HG03571 (cell line): ENCODE measurements around the gene DNAH12.
"Not testable (repeated sequence)": the region's sequence is repeated elsewhere in the genome, so short reads cannot be mapped to it uniquely, and the experiment has no call there.

Experiments
- ATAC-seq: cut with Tn5 transposase; IDR thresholded peaks from one replicate; pipeline ENCODE4 v1.9.1; 2021; ENCODE audit not compliant: unreplicated experiment

DNAH12 gene

DNA sequence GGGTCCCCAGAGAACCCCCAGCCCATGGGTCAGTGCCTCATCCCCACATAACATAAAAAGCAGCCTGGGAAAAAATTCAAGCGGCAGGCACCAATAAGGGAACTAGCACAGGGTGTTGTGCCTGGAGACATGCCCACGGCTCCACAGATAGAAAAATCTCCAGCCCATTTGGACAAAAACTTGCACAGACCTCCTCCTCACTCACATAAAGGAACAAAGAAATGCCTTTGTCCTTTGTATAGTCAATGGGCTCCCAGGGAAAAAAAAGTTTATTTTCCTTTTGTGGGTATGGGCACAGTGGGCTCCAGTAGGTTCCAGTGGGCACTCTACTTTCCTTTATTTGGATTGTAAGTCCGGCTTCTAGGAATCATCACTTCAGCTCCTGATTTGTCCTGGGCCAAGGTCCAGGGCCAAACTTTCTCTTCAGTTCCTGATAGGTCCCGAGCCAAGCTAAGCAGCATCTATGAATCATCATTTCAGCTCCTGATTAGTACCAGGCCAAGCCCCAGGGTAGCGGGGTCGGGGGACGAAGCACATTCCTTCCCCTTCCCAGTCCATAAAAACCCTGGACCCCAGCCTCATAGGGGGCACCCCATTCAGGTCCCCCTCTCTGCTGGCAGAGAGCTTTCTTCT lies 1.6 kb upstream of the DNAH12 start:
- ATAC-seq = no peak

DNA sequence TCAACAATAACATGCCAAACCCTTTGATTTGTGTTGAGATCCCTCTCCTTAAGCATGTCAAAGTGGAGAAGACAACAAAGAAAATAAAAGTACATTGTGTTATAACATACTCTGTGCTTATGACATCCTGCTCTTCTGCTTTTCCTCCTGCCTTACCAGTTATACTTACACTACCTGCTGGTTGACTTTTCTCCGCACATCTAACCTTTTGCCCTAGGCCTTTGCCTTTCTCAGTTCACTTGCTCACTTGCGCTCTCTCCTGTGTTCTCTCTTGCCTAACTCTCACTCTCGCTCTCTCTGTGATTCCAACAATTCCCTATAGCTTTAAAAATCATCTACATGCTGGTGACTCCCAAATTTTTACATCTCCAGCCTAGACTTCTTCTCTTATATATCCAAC lies 5.7 kb downstream of the DNAH12 start:
- no peak for ATAC-seq

DNA sequence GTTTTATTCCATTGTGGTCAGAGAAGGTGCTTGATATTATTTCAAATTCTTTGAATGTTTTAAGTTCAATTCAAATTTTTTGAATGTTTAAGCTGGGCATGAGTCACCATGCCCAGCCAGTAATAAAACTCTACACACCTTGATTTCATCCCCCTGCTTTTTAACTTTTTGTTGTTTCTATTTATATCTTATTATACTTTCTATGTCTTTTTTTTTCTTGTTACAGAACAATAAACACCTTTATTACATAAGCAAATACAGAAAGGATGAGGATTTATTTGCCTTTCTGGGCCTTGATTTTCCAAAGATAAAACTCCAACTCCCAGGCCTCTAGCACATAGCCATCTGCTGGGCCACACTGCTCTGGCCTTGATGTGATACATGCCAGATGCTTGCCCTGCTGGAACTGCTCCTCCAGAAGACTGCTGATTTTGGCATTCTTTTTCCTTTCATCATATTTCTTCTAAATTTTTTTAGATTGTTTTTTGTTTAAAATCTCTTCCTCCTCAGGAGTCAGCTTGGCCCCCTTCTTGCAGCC lies 14.0 kb downstream of the DNAH12 start:
- no peak for ATAC-seq

DNA sequence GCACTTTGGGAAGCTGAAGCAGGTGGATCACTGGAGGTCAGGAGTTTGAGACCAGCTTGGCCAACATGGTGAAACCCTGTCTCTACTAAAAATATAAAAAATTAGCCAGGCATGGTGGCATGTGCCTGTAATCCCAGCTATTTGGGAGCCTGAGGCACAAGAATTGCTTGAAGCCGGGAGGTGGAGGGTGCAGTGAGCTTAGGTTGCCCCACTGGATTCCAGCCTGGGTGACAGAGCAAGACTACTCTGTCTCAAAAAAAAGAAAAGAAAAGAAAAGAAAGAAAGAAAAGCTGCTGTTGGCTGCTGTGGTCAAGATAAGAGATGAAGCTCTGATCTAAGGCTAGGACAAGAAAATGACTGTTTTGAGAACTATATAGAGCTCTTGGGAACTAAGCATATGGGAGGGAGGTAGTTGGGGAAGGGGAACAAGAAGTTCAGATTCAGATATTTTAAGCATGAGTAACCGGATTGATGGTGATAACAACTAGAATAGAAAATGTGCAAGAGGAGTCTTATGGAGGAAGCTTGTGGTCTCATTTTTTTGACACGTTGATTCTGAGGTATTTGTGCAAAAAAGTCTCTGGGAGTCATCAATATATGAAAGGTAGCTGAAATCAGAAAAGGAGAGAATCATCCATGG lies 25.7 kb downstream of the DNAH12 start:
- no peak for ATAC-seq

DNA sequence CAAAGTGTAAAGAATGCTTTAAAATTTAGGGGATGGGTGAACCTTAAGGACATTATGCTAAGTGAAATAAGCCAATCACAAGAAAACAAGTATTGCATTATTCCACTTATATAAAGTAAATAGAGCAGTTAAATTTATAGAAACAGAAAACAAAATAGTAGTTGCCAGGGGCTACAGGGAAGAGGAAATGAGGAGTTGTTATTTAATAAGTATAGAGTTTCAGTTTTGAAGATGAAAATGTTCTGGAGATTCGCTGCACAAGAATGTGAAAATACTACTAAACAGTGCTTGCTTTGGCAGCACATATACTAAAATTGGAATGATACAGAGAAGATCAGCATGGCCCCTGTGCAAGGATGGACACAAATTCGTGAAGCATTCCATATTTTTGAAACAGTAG lies 32.0 kb downstream of the DNAH12 start:
- no peak for ATAC-seq

DNA sequence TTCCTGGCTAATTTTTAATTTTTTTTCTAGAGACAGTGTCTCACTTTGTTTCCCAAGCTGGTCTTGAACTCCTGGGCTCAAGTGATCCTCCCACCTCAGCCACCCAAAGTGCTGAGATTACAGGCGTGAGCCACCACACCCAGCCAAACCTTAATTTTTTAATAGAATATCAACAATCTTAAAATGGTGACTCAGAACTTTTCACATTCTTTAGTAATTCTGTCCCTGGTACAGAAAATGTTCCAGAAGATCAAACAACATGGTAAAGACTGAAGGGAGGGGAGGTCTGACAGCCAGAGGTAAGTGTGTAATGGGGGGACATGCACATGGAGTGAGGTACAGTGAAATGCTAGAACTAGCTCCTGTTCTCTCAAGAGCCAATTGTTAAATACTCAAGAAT lies 38.2 kb downstream of the DNAH12 start:
- ATAC-seq = no peak

DNA sequence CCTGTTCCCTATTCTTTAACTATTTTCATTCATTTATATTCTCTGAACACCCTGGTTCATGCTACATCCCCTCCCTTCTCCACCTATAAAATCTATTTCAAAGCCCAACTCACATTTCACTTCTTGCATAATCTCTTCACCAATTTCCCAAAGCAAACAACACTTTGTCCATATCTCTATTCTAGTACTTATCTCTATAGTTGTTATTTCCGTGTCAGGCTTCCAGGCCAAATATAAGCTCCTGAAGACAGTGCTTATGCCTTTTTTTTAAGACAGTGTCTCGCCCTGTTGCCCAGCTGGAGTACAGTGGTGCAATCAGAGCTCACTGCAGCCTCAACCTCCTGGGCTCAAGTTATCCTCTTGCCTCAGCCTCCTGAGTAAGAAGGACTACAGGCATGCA lies 43.6 kb downstream of the DNAH12 start:
- ATAC-seq = no peak

DNA sequence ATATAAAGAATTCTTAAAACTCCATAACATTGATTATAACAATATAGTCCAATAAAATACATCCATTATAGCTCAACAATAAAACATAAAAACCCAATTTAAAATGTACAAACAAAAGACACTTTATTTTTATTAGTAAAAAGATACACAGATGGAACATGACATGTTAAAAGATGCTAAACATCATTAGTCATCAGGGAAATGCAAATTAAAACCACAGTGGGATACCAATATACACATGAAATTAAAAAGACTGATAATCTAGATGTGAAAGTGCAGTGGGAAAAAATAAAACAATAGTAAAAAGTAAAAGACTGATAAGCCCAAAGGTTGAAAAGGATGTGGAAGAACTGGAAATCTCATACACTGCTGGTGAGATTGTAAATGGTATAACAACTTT lies 46.2 kb downstream of the DNAH12 start:
- no peak for ATAC-seq

DNA sequence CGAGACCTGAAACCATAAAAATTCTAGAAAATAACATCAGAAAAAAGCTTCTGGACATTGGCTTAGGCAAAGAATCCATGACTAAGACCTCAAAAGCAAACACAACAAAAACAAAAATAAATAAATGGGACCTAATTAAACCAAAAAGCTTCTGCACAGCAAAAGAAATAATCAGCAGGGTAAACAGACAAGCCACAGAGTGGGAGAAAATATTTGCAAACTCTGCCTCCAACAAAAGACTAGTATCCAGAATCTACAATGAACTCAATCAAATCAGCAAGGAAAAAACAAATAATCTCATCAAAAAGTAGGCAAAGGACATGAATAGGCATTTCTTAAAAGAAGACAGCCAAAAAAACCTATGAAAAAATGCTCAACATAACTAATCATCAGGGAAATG lies 59.6 kb downstream of the DNAH12 start:
- ATAC-seq = no peak

DNA sequence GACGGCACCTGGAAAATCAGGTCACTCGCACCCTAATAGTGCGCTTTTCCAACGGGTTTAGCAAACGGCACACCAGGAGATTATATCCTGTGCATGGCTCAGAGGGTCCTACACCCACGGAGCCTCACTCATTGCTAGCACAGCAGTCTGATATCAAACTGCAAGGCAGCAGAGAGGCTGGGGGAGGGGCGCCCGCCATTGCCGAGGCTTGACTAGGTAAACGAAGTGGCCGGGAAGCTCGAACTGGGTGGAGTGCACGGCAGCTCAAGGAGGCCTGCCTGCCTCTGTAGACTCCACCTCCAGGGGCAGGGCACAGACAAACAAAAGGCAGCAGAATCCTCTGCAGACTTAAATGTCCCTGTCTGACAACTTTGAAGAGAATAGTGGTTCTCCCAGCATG lies 67.0 kb downstream of the DNAH12 start:
- ATAC-seq = not testable (repeated sequence)

DNA sequence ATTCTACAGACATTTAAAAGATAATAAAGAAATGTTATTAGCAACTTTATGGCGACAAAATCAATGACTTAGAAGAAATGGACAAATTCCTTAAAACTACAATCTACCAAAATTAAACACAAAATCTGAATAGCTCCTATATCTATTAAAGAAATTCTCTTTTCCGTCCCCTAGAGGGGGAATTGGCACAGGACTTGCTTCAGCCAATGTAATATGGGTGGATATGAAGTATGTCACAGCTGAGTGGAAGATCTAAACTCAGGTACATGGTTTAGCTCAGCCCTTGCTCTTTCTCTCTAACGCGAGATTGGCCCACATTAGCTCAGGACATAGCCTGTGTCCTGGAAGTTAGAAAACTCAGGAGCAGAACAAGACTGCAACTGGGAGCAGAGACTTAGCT lies 79.3 kb downstream of the DNAH12 start:
- ATAC-seq = no peak

DNA sequence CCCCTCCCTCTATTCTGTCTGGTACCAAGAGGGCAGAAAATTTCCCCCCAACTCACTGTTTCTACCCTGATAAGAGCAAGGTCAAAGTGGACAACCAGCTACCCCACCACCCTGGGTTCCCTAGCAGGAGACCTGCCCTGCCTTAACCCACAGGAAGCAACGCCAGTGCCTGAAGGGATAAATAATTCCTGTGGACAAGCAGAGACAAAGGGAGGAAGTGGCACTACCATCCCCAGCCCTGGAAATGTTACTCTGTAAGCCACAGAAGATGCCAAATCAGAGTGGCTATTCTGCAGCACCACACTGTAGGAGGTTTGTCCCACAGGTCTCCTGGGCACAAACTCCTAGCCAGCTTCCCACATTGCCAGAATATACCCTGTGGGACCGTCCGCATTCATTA lies 80.1 kb downstream of the DNAH12 start:
- no peak for ATAC-seq

DNA sequence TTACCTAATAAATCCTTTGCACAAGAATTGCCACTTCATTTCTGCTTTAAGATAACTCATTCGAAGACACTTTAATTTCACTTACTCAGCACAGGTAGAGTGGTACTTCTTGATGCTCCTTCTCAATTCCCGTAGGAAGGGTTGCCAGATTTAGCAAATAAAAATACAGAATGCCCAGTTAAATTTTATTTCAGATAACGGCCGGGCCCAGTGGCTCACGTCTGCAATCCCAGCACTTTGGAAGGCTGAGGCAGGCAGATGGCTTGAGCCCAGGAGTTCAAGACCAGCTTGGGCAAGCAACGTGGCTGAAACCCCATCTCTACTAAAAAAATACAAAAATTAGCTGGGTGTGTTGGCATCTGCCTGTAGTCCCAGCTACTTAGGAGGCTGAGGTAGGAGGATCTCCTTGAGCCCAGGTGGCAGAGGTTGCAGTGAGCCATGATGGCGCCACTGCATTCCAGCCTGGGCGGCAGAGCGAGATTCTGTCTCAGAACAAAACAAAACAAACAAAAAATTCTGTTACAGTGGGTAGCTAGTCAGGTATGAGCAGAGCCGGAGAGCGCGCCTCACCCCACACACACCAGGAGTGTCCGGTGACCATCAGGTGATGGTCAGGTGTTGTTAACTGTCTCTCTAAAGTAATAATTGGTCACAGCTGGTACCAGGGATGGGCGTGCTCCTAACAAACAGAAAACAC lies 92.8 kb downstream of the DNAH12 start:
- ATAC-seq = no peak

DNA sequence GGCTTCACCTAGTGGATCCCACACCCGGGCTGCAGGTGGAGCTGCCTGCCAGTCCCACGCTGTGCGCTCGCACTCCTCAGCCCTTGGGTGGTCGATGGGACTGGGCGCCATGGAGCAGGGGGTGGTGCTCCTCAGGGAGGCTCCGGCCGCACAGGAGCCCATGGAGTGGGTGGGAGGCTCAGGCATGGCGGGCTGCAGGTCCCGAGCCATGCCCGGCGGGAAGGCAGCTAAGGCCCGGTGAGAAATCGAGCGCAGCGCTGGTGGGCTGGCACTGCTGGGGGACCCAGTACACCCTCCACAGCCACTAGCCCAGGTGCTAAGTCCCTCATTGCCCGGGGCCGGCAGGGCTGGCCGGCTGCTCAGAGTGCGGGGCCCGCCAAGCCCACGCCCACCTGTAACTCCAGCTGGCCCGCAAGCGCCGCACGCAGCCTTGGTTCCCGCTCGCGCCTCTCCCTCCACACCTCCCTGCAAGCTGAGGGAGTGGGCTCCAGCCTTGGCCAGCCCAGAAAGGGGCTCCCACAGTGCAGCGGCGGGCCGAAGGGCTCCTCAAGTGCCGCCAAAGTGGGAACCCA lies 94.8 kb downstream of the DNAH12 start:
- not testable (repeated sequence) for ATAC-seq

DNA sequence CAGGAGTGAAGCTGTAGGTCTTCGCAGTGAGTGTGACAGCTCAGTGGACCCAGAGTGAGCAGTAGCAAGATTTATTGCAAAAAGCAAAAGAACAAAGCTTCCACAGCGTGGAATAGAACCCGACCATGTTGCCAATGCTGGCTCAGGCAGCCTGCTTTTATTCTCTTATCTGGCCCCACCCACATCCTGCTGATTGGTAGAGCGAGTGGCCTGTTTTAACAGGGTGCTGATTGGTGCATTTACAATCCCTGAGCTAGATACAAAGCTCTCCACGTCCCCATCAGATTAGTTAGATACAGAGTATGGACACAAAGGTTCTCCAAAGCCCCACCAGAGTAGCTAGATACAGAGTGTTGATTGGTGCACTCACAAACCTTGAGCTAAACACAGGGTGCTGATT lies 95.7 kb downstream of the DNAH12 start:
- not testable (repeated sequence) for ATAC-seq

DNA sequence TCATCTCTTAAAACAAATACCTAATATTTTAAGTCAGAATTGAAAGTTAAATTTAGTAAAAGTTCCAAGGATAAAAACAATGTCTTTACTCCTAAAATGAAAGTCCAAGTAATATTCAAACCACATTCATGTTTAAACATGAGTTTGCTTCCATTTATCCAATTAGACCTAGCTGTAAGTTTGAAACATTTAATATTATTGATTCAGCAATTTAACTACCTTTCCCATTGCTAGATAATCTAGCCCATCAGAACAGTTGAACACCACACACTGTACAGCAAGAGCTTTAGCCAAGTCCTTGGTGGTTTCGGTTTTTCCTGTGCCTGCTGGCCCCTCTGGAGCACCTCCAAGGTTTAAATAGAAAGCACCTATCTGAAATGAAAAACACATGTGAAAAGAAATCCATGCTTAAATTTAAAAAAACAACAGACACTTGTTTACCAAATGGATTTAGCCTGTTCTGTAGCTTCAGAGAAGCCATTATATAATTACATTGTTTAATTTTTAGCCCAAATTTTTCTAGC lies 97.8 kb downstream of the DNAH12 start:
- ATAC-seq = no peak

DNA sequence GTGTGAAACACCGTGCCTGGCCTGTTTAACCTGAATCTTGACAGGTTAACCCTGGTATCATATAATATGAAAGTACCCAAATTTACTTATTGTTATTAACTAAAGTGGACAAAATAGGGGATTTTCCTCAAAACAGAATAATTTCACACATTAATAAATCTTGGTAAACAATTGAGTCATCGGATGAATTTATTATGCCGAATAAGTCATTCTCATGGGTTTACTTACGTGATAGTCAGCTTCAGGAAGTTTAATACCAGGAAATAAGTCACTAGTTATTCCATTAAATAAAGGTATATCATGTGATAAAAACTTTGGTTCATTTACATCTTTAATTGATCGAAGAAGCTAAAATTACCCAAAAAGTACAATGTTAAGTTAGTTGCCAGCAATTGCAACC lies 99.7 kb downstream of the DNAH12 start:
- no peak for ATAC-seq

DNA sequence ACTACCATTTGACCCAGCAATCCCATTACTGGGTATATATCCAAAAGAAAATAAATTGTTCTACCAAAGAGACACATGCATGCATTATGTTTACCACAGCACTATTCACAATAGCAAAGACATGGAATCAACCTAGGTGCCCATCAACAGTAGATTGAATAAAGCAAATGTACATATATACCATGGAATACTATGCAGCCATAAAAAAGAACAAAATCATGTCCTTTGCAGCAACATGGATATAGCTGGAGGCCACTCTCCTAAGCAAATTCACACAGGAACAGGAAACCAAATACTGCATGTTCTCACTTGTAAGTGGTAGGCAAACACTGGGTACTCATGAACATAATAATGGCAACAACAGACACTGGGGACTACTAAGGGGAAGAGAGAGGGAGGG lies 104.0 kb downstream of the DNAH12 start:
- ATAC-seq = not testable (repeated sequence)

DNA sequence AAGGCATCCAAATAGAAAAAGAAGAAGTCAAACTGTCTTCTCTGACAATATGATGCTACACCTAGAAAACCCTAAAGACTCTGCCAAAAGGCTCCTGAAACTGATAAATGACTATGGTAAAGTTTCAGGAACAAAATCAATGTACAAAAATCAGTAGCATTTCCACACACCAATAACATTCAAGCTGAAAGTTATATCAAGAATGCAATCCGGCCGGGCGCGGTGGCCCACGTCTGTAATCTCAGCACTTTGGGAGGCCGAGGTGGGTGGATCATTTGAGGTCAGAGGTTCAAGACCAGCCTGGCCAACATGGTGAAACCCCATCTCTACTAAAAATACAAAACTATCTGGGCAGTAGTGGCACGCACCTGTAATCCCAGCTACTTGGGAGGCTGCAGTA lies 105.7 kb downstream of the DNAH12 start:
- ATAC-seq = not testable (repeated sequence)

DNA sequence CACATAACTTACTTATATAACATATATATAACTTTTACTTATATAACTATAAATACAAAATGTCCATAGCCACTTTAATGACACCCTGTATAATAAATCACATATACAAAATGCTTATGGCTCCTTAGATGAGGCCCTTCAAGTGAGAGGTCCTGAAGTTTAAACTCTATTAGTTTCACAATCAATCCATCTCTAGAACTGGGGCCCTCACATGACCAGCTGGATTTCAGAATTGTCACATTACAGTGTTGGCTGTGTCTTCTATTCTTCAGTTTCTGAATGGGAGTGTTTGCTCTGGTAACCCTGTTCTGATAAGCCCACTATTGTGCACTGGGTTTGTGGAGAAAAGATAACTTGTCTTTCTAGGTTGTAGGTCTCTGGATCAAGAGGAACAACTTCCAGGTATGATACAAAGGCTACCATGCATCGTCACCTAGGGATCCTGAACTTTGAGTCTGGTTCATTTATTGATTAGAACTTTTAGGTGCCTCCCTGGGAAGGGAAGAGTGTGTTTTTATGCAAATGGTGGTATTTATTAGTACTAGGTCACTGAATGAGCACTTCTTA lies 107.9 kb downstream of the DNAH12 start:
- no peak for ATAC-seq

DNA sequence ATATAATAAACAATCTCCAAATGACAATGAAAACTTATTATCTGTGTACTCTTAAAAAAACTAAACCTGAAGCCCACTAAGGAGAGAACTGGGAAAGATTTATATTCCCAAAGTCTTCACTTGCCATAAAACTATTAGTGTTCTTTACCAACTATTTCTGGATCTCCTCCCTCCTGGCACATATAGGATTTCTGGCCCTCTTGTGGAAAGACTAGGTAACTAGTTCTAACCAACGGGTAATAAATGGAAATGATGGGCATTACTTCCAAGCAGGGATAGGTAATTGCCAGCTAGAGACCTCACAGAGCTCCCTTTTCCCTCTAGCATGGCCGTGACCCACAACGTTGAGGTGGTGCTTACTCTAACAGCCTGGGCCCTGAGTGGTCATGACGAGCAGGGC lies 110.1 kb downstream of the DNAH12 start:
- ATAC-seq = no peak
